Renal pelvis (tissue), 4 donors: ENCODE measurements around the gene ANKRD36C. TPM values are rescaled to one million over a fixed set of nuclear protein-coding genes. Genes with fewer than 3 reads are reported as not detected.
"Not testable (repeated sequence)": the region's sequence is repeated elsewhere in the genome, so short reads cannot be mapped to it uniquely, and the experiment has no call there.

ENCODE experiments used
- DNase-seq: peaks from one replicate; pipeline ENCODE4 v3.0.0-alpha.2; 2013
- polyA plus RNA-seq, 3 donors: library from polyadenylated mRNA; unstranded; fragments of 120-200 nt; gene quantifications; one replicate each; pipeline ENCODE4 v1.2.1, GENCODE V29; 2013; ENCODE audit not compliant: insufficient read length in 3 of 3

Gene ANKRD36C
- polyA plus RNA-seq, 3 donors, result 11.6 to 31.9 (median 29.1) TPM

- peak; percentile 7 for DNase-seq
Measured at GRCh38 chr2:96009833-96010232, 18.2 kb upstream of the ANKRD36C start.

DNA sequence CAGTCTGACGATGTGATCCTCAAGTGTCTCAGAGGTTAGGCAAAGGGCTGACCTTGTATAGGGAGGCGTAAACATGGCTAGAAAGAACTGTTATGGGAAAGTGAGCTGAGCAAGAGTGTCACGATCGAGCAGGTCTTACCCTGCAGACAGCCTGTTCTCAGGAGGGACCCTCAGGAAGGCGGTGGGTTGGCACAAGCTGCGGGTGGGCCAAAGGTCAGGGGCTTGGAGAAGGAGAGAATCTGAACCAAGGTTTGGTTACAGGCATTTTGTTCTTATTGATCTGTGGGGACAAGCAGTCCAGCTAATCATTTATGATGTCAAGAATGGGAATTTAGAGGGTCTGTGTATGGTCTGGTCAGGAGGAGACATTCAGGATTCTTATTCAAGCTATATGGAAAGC lies 16.4 kb upstream of the ANKRD36C start:
- DNase-seq, result not testable (repeated sequence)

GRCh38 chr2:96006248-96006647 lies 14.6 kb upstream of the ANKRD36C start:
- DNase-seq, result not testable (repeated sequence)

GRCh38 chr2:95992520-95993272 lies 1.1 kb upstream of the ANKRD36C start:
- DNase-seq, result peak; percentile 28

DNA sequence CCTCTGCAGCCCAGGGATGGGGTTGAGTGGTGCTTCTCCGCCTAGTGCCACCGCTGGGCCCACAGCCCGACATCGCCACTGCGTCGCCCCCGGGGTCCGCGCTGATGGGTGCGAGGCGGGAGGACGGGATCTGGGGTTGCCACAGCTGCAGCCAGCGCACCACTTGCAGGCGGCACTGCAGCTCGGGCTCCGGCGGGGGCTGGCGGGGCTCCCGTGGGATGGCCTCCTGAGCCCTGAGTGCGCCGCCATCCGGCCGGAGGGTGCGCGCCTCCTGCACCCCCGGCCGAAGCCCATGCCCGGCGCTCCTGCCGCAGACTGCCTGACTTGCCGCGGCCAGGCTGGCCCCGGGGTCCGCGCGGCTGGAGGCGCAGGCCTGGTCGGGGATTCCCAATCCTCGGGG lies 478 bp upstream of the ANKRD36C start:
- not testable (repeated sequence) for DNase-seq

- DNase-seq, result not testable (repeated sequence)
Measured at GRCh38 chr2:95990884-95991283, 740 bp downstream of the ANKRD36C start.

DNA sequence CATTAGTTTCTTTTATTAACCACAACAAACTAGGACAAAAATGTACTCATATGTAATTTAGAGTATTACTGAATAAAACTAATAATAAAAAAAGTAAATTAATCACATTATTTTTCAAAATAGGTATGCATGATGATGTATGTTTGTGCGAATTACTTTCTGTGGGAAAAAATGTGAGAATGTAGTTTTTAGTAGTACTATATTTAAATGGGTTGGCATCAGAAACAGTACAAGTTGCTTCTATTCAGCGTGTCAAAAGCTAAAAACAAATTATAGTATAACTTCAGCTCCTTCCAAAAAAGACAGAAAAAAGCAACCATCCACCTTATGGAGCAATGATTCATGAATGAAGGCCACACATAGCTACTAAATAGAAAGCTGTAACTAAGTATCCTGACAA lies 40.0 kb downstream of the ANKRD36C start:
- not testable (repeated sequence) for DNase-seq

DNA sequence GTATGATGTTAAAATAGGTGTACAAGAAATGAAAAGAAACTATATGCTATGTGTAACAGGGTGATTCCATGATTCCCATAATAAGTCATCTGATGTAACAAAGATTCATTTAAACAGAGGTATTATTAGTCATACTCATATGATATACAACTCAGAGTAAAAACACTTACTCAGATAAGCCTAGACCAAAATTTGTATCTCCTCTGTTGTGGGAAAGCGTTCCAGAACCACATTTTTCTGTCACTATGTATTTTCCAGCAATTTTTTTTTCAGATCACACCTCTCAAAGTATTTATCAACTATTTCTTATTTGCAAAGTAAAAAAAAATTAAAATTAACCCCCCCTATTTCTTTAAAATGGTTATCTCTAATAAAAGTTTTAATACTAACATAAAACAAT lies 43.6 kb downstream of the ANKRD36C start:
- not testable (repeated sequence) for DNase-seq

- DNase-seq, result not testable (repeated sequence)
Measured at GRCh38 chr2:95939947-95940346, 51.7 kb downstream of the ANKRD36C start.

- not testable (repeated sequence) for DNase-seq
Measured at GRCh38 chr2:95930740-95931139, 60.9 kb downstream of the ANKRD36C start.

DNA sequence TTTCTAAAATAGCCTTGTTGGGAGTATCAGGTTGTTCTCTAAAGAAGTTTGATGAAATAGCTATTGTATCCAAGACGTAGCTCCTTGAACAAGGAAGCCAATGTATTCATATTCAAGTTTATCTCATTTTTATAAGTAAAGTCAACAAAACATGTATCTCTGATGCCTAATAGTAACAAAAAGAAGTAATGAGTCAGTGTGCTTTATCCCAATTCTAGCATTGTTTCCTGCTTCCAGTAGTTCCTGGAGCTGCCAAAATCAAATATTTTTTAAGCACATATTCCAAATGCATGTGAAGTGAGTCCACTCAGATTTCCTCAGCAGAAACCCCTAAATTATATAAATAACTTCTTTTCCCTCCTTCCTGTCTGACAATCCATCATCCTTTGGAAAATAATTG lies 74.6 kb downstream of the ANKRD36C start:
- not testable (repeated sequence) for DNase-seq

DNA sequence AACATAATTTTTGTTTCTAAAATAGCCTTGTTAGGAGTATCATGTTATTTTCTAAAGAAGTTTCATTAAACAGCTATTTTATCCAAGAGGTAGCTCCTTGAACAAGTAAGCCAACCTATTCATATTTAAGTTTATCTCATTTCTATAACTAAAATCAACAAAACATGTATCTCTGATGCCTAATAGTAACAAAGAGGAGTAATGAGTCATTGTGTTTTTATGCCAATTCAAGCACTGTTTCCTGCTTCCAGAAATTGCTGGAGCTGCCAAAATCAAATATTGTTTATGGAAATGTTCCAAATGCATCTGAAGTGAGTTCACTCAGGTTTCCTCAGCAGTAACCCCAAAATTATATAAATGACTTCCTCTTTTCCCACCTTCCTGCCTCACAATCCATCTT lies 76.5 kb downstream of the ANKRD36C start:
- DNase-seq, result not testable (repeated sequence)

GRCh38 chr2:95911431-95911830 lies 80.2 kb downstream of the ANKRD36C start:
- not testable (repeated sequence) for DNase-seq

- not testable (repeated sequence) for DNase-seq
Measured at GRCh38 chr2:95894443-95894842, 97.2 kb downstream of the ANKRD36C start.

DNA sequence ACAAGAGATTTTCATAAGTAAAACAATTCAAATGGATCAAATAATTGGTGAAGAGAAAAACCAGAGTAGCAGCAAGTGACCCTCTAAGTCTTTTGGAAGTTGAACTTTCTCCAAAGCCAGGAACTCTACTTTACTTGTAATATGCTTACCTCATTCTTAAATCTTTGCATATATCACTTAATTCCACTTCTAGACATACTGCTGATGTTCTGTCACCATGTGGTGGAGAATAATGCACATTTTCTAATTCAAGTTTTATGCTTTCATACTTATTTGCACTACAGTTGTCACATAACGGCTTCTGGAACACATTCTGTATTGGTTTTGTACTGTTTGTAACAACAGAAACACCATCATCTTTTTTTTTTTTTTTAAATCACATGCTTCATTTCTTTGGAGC lies 123.7 kb downstream of the ANKRD36C start:
- not testable (repeated sequence) for DNase-seq

- not testable (repeated sequence) for DNase-seq
Measured at GRCh38 chr2:95867047-95867677, 124.5 kb downstream of the ANKRD36C start.

- DNase-seq, result not testable (repeated sequence)
Measured at GRCh38 chr2:95862121-95862520, 129.5 kb downstream of the ANKRD36C start.

DNA sequence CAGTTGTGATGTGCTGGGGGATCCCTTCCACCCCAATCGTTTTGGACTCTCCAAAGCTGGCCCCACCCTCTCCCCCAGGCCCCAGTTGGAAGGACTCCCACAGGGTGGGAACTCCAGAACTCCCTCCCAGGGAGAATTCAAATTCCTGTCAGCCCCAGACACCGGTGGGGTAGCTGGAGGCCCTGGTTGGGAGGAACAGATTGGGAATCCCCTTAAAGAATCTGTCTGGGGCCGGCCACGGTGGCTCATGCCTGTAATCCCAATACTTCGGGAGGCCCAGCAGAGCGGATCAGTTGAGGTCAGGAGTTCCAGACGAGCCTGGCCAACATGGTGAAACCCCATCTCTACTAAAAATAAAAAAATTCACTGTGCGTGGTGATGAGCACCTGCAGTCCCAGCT lies 155.5 kb downstream of the ANKRD36C start:
- no peak for DNase-seq

- DNase-seq, result not testable (repeated sequence)
Measured at GRCh38 chr2:95834077-95835013, 157.3 kb downstream of the ANKRD36C start.

- not testable (repeated sequence) for DNase-seq
Measured at GRCh38 chr2:95824218-95824617, 167.4 kb downstream of the ANKRD36C start.

GRCh38 chr2:95817521-95817920 lies 174.1 kb downstream of the ANKRD36C start:
- DNase-seq, result not testable (repeated sequence)

GRCh38 chr2:95813311-95813710 lies 178.3 kb downstream of the ANKRD36C start:
- DNase-seq, result not testable (repeated sequence)
